Epidermal melanocyte (primary cell): Measurements from ENCODE around the gene HOXD12.

Experiments used
- DNase-seq: peaks from one replicate; pipeline ENCODE4 v3.0.0; 2011; ENCODE audit warnings: low spot score; ENCODE audit not compliant: insufficient read length

The HOXD12 gene

GRCh38 chr2:176080540-176081375 is 18.8 kb upstream of the HOXD12 start:
- DNase-seq = no peak

- DNase-seq = no peak
Measured at GRCh38 chr2:176081376-176081836, 18.2 kb upstream of the HOXD12 start.

DNA sequence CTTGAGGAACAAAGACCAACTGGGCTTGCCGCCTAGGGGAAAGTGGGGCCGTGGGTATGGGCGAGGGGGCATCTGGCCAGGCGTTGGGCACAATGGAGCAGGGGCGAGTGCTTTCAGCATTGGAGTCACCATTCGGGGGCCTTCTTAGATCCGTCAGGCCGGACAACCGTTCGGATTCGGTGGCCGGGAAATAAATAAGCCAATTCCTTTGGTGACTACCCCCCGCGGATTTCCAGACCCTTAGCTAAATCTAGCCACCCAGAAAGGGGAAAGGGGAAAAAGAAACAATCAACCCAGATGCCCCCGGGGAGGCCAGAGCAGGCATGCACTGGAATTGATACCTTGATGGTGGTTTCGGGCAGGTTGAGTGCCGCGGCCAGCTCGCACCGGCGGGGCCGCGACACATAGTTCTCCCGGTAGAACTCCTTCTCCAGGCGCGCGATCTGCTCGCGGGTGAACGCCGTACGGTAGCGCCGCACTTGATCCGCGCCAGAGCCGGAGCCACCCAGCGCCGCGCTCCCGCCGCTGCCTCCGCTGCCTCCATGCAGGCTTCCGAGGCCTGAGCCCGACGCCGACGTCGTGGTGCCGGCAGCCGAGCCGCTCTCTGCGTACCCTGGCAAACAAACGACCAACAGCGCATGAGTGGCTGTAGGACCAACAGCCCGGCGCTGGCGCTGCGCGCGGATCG is 17.6 kb upstream of the HOXD12 start:
- DNase-seq = no peak

- no peak for DNase-seq
Measured at GRCh38 chr2:176082525-176082823, 17.1 kb upstream of the HOXD12 start.

DNA sequence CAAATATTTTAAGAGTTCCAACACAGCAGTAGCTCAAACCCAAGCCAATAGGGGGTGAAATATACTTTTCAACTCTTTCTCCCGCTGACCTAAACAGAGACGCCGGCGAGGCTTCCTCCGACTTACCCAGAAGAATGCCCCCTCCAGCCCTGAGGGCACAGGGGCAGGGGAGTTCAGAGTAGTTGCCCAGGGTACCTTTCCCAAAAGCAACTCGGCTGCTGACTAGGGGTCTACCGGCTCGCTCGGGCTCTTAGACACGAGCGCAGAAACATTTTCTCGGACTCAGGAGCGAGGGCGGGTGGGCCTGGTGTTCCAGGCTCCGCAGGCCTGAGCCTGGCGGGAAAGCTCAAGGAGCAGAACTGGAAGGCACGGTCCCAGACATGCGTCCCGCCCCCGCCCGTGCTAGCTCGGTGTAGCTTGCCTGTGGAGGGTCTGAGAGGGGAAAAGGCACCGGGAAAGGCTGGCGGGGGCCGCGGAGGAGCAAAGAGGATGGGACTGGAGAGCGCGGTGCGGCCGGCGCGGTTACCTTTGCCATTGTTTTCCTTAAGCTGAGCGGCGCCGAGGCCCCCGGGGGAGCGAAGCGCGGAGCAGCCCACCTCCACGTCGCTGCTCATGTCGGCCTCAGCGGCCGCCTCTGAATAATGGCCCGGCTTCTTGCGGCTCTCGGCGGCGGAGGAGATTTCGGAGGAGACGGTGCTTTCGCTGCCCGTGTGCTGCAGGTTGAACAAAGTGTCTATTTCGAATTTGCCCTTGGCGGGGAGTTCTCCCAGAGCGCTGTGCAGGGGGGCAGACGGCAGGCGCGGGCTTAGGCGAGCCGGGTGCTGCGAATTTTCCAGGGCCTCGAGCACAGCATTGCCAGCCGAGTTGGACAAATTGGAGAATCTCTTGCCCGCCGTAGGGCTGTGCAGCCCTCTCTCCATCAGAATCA is 16.5 kb upstream of the HOXD12 start:
- DNase-seq = no peak

- no peak for DNase-seq
Measured at GRCh38 chr2:176083796-176084261, 15.8 kb upstream of the HOXD12 start, which contains the start of gene EVX2. TSS of gene EVX2 (minus strand) at chr2:176083962. CDS start at chr2:176083776, 186 bp downstream.

GRCh38 chr2:176084611-176085119 is 14.9 kb upstream of the HOXD12 start:
- DNase-seq = no peak

GRCh38 chr2:176085120-176085788 is 14.3 kb upstream of the HOXD12 start:
- no peak for DNase-seq

- DNase-seq = no peak
Measured at GRCh38 chr2:176085861-176086771, 13.5 kb upstream of the HOXD12 start.

DNA sequence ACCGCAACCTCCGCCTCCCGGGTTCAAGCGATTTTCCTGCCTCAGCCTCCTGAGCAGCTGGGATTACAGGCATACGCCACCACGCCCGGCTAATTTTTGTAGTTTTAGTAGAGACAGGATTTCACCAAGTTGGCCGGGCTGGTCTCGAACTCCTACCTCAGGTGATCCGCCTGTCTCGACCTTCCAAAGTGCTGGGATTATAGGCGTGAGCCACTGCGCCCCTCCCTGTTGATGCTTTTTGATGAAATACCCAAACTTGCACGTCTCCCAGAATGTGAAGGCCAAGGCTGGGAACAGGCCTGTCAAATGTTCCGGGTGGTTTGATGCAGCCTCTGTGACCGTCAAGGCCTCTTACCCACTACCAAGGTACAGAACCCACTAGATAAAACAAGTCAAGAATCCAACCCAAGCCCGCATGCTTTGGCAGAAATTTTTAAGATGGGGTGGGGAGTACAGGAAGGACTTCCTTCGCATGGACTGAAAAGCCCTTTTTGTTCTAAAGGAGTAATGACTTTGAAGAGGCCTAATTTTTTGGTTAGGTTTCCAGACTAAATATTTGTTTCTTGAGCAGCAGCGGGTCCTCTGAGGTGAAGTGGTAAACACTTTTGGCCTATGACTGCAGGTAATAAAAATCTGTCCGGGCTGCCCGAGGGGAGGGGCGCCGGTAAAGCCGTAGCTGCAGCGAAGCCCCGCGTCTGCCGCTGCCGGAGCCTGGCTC is 12.1 kb upstream of the HOXD12 start:
- DNase-seq = no peak

- DNase-seq = no peak
Measured at GRCh38 chr2:176088048-176088936, 11.3 kb upstream of the HOXD12 start.

DNA sequence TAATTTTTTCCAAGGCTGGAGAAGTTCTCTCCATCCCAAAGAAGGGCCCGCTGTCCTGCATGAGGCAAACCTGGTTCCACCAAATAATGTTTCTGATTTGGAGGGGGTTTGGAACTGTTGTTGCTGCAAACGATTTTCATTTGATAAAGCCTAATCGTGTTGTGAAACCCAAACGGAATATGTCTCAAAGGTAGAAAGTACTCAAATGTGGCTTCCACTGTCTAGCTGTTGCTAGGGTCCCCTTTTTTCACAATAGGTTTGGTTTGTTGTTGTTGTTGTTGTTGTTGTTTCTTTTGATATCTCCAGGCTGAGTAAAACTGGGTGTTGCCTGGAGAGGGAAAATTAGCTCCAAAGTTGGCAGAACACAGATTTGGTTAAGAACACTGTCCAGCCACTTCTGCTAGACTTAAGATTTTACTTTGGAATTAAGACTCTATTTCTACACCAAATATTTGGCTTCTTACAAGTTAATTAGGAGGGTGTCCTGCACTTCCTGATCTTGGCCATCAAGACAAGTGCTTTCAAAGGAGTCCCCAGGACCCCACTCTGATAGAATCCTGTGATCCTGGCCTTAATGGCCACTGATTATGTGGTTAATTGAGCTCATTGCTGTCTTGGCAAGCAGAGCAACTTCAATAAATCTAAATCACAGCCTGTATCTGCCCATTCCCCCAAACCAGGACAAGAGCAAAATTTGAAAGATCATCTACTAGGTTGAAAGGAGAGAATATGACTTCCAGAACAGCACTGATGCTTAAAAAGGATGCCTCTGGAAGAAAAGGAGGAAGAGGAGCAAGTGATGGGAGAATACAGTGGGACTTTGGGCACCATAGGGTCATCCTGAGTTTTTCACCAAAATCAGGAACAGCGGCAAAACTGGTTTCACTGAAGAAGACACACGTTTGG is 10.4 kb upstream of the HOXD12 start:
- DNase-seq = no peak

DNA sequence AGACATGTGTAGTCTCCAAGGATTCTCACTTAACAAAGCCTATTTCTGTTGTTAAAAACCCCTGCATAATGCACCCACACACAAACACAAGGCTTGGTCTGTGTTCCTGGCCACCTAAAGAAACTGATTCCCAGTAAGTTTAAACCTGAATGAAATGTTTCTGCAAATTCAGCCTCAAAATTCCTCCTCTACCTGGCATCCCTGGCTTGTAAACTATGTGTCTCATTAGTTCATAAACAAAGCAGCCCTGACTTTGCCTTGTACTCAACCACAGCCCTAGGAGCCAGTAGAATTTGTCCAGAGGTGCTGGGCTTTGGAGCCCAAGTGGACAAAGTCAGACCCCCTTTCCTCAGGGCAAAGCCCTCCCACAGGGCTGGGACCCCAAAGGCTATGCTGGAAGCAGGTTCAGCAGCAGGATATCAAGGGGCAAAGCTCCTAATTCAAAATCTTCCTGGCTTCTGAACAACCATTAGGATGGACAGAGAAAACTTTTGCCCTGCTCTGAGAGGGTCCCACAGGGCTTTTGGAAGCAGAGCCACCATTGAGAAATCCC is 9.7 kb upstream of the HOXD12 start:
- no peak for DNase-seq

DNA sequence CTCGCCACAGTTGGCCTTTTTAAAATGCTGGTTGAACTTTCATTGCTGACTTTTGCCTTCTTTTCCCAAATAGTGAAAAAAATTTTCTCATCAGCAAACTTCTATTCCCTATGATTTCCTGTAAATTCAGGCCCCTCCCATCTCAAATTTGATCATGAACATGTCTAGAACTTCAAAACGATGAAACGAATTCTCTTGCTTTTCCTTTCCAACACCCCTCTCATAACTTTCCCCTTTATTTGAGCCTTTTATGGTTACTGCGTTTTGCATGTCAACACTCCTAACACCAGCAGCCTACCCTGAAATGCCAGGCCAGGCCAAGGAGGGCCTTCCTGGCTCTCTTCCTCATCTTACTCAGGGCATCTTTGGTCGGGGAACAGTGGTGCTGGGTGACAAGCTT is 8.7 kb upstream of the HOXD12 start:
- no peak for DNase-seq

GRCh38 chr2:176091329-176092258 is 8.0 kb upstream of the HOXD12 start:
- no peak for DNase-seq
